Left lung (tissue), 10 donors: ENCODE measurements around the gene ANK3. TPM values are rescaled to one million over a fixed set of nuclear protein-coding genes. Genes with fewer than 3 reads are reported as not detected.

Experiments
- ATAC-seq: fragments of 200-7000 bp; cut with Tn5 transposase; one replicate; pipeline ENCODE4 v1.9.1; 2020; ENCODE audit warnings: moderate library complexity
- DNase-seq, 4 donors: peaks; one replicate each; pipeline ENCODE4 v3.0.0-alpha.2; 2013 to 2020
- H3K27ac ChIP-seq, 2 donors: fragments of 200-600 bp; sonication (generic) in 1 of 2; one replicate each; pipeline versions ENCODE4 v1.5.0 to v1.8.0; 2020 to 2021
- H3K27me3 ChIP-seq, 2 donors: fragments of 200-600 bp; sonication (generic) in 1 of 2; one replicate each; pipeline versions ENCODE4 v1.5.0 to v1.8.0; 2020 to 2021
- H3K36me3 ChIP-seq, 2 donors: fragments of 200-600 bp; sonication (generic) in 1 of 2; one replicate each; pipeline versions ENCODE4 v1.5.0 to v1.8.0; 2020 to 2021
- H3K4me1 ChIP-seq, 2 donors: fragments of 200-600 bp; one replicate each; pipeline ENCODE4 v1.8.0; 2021
- H3K4me3 ChIP-seq, 2 donors: fragments of 200-600 bp; sonication (generic) in 1 of 2; one replicate each; pipeline versions ENCODE4 v1.5.0 to v1.8.0; 2020 to 2021; ENCODE audit warnings: mild to moderate bottlenecking in 1 of 2
- H3K9me3 ChIP-seq, 2 donors: fragments of 200-600 bp; sonication (generic) in 1 of 2; one replicate each; pipeline versions ENCODE4 v1.5.0 to v1.8.0; 2020 to 2021
- intact Hi-C, 2 donors: fragments of 100-400 bp; cut with DNase I; formaldehyde crosslinking; loops; one replicate each; pipeline versions ENCODE4 v1.11.2 to v1.14.2; 2022
- polyA plus RNA-seq, 6 donors: library from polyadenylated mRNA; unstranded; fragments of 120-200 nt; gene quantifications; one replicate each; pipeline ENCODE4 v1.2.1, GENCODE V29; 2013; ENCODE audit not compliant: insufficient read length in 6 of 6
- total RNA-seq, 2 donors: library from RNA; stranded (reverse); fragmentation: NEBNext Ultra II Directional; extraction: Animal tissue kit (Norgen Biotek cat#: 25700); gene quantifications; one replicate each; pipeline ENCODE4 v1.2.1, GENCODE V29; 2021
- TF ChIP-seq, protein P1 (sequence below), 2 donors: fragments of 200-600 bp; sonication (generic) in 1 of 2; IDR thresholded peaks; one replicate each; pipeline versions ENCODE4 v1.5.0 to v1.8.0; 2021; ENCODE audit warnings: antibody characterized with exemption in 2 of 2
- donor health status: DM: no; HTN: yes; CAD: no.
- donor health status: DM: no; HTN: no; CAD: no.

Gene ANK3
- total and polyA plus RNA-seq, 8 donors, result 22.1 to 74.1 (median 35.1) TPM

DNA sequence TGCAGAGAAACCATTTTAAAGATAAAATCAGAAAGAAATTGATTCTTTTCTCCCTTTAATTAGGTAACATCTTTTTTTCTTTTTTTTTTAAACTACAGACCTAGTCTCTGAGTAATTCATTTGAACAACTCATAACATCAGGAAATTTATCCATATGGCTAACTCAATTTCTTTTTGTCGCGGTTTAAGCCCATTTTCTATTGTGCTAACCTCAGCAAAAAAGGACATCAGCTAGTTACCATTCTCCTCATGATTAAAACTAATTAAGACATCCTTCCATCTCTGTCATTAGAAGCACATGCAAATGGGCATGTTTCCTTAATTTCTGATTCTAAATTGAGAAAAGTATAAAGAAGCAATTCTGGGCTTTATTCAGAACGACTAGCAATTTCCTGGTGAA is 57.8 kb downstream of the ANK3 start:
- intact Hi-C loops, result no loop called here
- no peak for ATAC-seq
- no peak for DNase-seq
- no peaks in the 10 kb centered on the region for H3K4me1 ChIP-seq
- no peaks in the 10 kb centered on the region for H3K27me3 ChIP-seq
- H3K27ac ChIP-seq, result no peak overlapping the region
- no peak overlapping the region for H3K4me3 ChIP-seq
- TF ChIP-seq, protein P1, sequence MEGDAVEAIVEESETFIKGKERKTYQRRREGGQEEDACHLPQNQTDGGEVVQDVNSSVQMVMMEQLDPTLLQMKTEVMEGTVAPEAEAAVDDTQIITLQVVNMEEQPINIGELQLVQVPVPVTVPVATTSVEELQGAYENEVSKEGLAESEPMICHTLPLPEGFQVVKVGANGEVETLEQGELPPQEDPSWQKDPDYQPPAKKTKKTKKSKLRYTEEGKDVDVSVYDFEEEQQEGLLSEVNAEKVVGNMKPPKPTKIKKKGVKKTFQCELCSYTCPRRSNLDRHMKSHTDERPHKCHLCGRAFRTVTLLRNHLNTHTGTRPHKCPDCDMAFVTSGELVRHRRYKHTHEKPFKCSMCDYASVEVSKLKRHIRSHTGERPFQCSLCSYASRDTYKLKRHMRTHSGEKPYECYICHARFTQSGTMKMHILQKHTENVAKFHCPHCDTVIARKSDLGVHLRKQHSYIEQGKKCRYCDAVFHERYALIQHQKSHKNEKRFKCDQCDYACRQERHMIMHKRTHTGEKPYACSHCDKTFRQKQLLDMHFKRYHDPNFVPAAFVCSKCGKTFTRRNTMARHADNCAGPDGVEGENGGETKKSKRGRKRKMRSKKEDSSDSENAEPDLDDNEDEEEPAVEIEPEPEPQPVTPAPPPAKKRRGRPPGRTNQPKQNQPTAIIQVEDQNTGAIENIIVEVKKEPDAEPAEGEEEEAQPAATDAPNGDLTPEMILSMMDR (IDR thresholded peaks at IDR 0.05), result no peak
- no peaks in the 10 kb centered on the region for H3K36me3 ChIP-seq
- peaks cover 0 to 8% of the 10 kb centered on the region in 2 donors for H3K9me3 ChIP-seq

DNA sequence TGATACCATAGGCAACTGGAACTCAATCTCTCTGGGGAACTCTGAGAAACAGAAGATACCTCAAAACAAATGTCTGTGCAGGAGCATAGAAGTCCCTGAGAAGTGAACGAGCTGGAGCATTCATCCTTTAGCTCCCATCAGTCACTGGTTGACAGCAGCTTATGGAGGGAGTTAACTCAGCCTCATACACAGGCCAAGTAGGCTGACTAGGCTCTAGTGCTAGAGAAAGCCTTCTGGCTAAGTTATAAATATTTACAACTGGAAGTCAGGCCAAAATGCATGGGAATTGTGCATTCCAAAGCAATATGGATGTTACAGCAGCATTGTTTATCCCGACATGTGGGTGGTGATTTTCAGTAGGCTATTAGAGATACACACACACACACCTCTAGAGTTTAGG is 66.5 kb downstream of the ANK3 start:
- intact Hi-C loops, result no loop called here
- Histone ChIP-seq H3K27ac (no peak overlapping the region), H3K9me3 (no peaks in the 10 kb centered on the region), H3K4me3 (no peak overlapping the region), H3K36me3 (no peaks in the 10 kb centered on the region), H3K27me3 (no peaks in the 10 kb centered on the region), H3K4me1 (no peaks in the 10 kb centered on the region)
- no peak for ATAC-seq
- no peak for DNase-seq
- TF ChIP-seq, protein P1 (IDR thresholded peaks at IDR 0.05), result no peak

DNA sequence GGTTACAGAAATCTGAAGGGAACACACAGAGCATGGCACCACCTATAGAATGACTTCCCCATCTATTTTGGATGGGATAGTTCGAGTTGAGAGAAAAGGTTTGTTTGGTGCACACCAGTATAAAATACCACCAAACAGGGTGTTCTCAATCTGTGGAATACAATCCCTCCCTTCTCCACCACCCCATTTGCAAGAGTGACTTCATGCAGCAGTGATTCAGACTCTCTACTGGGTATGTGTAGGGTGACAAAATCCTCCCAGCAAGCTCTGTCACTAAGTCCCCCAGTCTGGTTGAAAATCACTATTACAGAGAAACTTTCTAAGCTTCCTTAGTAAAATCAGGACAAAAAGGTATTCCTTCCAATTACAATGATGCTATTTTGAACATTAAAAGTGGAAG is 69.0 kb downstream of the ANK3 start:
- TF ChIP-seq, protein P1 (IDR thresholded peaks at IDR 0.05), result no peak
- Histone ChIP-seq H3K4me1 (no peaks in the 10 kb centered on the region), H3K9me3 (no peaks in the 10 kb centered on the region), H3K36me3 (no peaks in the 10 kb centered on the region), H3K27me3 (no peaks in the 10 kb centered on the region), H3K4me3 (no peak overlapping the region), H3K27ac (no peak overlapping the region)
- ATAC-seq (no peak), DNase-seq (no peak)
- intact Hi-C loops, result no loop called here

DNA sequence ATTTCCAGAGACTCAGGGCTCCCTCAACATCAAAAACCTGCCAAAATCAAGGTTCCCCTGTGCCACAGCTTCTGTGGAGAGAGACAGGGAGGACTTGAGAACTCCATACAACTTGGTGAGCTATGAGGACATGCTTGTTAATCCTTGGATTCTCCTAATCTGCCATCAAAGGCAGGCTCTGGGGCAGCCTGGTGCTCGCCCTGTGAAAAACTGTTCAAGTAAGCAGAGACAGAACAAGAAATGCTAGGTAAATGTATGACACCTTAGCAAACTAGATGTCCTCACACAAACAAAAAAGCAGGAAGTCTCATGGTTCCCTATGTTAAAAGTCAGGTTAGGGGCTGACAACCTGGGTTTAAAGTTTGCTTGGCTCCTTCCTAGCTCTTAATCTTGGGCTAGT is 73.6 kb downstream of the ANK3 start:
- intact Hi-C loops, result no loop called here

DNA sequence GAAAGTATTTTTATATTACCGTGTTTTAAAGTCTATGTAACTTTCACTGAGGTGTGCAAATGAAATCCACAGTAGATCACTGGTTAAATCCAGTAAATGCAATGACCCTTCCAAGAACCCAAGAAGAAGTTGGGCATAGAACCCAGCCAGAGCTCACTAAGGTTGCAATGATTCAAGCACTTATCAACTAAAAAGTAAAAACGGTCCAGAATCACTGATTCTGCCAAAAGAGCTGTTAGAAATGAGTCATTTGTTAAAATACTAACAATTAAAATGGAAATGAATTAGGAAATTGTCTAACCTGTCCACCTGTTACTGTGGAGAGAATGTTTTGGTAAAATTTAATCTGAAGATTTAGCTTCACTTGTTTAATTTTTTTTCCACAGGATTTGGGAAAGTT is 74.4 kb downstream of the ANK3 start:
- DNase-seq, result no peak
- Histone ChIP-seq H3K27me3 (no peaks in the 10 kb centered on the region), H3K9me3 (no peaks in the 10 kb centered on the region), H3K4me1 (peaks cover 0 to 9% of the 10 kb centered on the region in 2 donors), H3K4me3 (no peak overlapping the region), H3K27ac (no peak overlapping the region), H3K36me3 (no peaks in the 10 kb centered on the region)
- TF ChIP-seq, protein P1 (IDR thresholded peaks at IDR 0.05), result no peak
- no peak for ATAC-seq
- intact Hi-C loops, result no loop called here

More for the DNA sequence above, 73.6 kb downstream of the ANK3 start:
- TF ChIP-seq, protein P1 (IDR thresholded peaks at IDR 0.05), result no peak
- no peaks in the 10 kb centered on the region for H3K9me3 ChIP-seq
- H3K27me3 ChIP-seq, result no peaks in the 10 kb centered on the region
- no peak overlapping the region for H3K4me3 ChIP-seq
- peaks cover 0 to 9% of the 10 kb centered on the region in 2 donors for H3K4me1 ChIP-seq
- H3K36me3 ChIP-seq, result no peaks in the 10 kb centered on the region
- DNase-seq (no peak), ATAC-seq (no peak)
- no peak overlapping the region for H3K27ac ChIP-seq
